GM10248 (cell line): Measurements from ENCODE around the gene TMEM54.

Experiments used
- CTCF ChIA-PET: fragments of 300-600 bp; sonication (Branson Sonifier 250); formaldehyde crosslinking; extraction: SDS; loops from one replicate; lab custom pipeline; 2021; ENCODE audit warnings: antibody characterized with exemption; lab: Yijun Ruan, JAX
- POLR2A ChIA-PET: fragments of 350-650 bp; sonication (Branson Sonifier 250); formaldehyde crosslinking; extraction: SDS; loops from one replicate; lab custom pipeline; 2020; ENCODE audit warnings: antibody characterized with exemption; lab: Yijun Ruan, JAX
- DNase-seq: peaks from one replicate; pipeline ENCODE4 v3.0.0; 2012; ENCODE audit errors: extremely low spot score
- TF ChIP-seq, protein P1 (sequence below): IDR thresholded peaks from 2 replicates; pipeline ENCODE4 v1.5.1; 2012; ENCODE audit warnings: mild to moderate bottlenecking, low read depth; ENCODE audit errors: extremely low read depth, missing control alignments, control extremely low read depth

Gene TMEM54

DNA sequence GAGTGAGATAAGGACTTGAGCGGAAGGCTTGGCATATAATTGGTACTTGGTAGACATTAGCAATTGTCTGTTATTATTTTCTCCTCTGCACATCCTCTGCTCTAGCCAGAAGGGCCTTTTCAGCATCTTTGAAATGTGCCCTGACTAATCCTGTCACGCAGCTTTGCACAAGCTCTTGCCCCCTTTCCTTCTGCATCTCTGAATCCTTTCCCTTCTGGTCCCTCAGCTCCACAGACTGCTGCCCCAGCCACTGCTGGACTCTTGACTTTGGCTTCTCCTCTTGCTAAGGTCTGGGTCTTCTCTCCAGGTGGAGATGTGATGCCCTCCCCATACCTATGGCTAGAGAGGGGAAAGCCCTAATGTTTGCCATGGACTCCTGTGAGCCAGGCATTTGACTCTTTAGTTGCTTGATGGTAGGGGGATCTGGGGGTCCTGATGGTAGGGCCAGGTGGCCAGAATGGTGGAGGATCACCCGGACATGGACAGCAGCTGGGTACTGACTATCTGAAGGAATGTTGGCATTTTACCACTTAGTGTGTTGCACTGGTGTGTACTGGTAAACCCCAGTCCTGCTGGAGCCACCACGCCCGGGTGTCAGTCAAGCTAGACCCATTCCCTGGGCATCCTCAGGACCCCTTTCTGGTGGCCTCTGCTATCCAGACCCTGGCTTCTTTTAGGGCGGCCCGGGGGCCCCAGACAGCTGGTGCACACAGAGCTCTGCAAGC, 10.5 kb downstream of the TMEM54 start:
- DNase-seq = no peak
- TF ChIP-seq, protein P1, sequence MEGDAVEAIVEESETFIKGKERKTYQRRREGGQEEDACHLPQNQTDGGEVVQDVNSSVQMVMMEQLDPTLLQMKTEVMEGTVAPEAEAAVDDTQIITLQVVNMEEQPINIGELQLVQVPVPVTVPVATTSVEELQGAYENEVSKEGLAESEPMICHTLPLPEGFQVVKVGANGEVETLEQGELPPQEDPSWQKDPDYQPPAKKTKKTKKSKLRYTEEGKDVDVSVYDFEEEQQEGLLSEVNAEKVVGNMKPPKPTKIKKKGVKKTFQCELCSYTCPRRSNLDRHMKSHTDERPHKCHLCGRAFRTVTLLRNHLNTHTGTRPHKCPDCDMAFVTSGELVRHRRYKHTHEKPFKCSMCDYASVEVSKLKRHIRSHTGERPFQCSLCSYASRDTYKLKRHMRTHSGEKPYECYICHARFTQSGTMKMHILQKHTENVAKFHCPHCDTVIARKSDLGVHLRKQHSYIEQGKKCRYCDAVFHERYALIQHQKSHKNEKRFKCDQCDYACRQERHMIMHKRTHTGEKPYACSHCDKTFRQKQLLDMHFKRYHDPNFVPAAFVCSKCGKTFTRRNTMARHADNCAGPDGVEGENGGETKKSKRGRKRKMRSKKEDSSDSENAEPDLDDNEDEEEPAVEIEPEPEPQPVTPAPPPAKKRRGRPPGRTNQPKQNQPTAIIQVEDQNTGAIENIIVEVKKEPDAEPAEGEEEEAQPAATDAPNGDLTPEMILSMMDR = no peak
- CTCF ChIA-PET = interaction anchor here (0.9 to 3.7 kb wide), 8 partner anchors 10 to 196 kb away, joined by 3 to 21 read pairs (median 7); no protein-coding TSS in a partner anchor
- POLR2A ChIA-PET = no interaction called here

DNA sequence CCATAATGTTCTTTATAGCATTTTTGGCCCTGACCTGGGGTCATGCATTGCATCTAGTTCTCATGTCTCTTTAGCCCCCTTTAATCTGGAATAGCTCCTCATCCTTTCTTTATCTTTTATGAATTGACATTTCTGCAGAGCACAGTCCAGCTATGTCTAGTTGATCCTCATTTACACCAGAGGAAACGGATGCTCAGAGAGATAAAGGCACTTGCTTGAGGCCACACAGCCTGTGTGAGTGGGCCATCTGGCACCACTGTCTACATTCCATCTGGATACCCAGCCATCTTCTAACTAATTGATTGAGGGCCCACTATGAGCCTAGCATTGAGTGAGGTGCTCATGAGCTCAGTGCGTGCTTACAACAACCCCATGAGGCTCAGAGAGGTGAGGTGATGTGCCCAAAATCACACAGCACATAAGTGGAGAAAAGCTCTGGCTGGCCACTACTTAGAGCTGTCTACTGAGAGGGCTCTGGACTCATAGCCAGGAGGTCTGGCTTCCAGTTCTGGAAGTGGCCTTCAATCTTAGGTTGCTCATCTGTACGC, 11.4 kb downstream of the TMEM54 start:
- ChIA-PET CTCF (interaction anchor here (0.9 to 3.5 kb wide), 6 partner anchors 11 to 196 kb away, joined by 5 to 9 read pairs (median 7); no protein-coding TSS in a partner anchor), POLR2A (no interaction called here)
- TF ChIP-seq, protein P1 = no peak
- no peak for DNase-seq

DNA sequence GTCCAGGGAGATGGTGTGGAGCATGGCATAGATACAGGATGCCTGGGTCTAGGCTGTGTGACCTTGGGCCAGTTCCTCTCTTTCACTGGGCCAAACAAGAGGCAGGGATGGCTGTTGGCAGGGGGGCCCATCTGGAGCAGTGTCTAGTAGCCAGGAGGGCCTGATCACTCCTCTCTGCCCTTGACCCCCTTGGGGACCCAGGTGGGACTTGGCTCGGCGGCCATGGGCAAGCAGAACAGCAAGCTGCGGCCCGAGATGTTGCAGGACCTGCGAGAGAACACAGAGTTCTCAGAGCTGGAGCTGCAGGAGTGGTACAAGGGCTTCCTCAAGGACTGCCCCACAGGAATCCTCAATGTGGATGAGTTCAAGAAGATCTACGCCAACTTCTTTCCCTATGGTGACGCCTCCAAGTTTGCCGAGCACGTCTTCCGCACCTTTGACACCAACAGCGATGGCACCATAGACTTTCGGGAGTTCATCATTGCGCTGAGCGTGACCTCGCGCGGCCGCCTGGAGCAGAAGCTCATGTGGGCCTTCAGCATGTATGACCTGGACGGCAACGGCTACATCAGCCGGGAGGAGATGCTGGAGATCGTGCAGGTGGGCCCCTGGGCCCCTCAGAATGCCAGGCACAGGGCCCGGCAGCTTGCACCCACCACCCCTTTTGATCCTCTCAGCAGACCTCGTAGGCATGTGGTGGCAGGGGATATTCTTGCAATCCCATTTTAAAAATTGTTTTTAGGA, 12.3 kb downstream of the TMEM54 start:
- no peak for DNase-seq
- POLR2A ChIA-PET = no interaction called here
- TF ChIP-seq, protein P1 = no peak

DNA sequence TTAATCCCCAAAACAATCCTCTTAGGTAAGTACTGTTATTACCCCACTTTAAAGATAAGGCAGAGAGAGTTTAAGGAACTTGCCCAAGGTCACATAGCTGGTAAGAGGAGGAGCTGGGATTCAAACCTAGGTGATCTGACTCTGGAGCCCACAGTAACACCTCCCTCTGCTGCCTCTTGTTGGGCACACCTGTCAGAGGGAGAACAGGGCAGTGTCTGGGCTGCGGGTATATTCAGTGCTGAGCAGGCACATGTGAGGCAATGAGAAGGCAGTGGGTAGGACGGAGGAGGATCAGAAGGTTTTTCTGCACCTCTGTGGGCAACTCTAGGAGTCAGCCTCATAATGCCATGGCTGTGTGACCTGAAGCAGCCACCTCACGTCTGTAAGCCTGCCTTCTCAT, 13.1 kb downstream of the TMEM54 start:
- POLR2A ChIA-PET = no interaction called here
- DNase-seq = no peak
- CTCF ChIA-PET = interaction anchor here (1.1 to 3.7 kb wide), 4 partner anchors 9 to 12 kb away, joined by 3 to 28 read pairs (median 8); no protein-coding TSS in a partner anchor
- TF ChIP-seq, protein P1 = no peak

More for the DNA sequence above, 12.3 kb downstream of the TMEM54 start:
- CTCF ChIA-PET = interaction anchor here (1.1 to 2.6 kb wide), 3 partner anchors 8 to 176 kb away, joined by 3 to 8 read pairs (median 6); no protein-coding TSS in a partner anchor

DNA sequence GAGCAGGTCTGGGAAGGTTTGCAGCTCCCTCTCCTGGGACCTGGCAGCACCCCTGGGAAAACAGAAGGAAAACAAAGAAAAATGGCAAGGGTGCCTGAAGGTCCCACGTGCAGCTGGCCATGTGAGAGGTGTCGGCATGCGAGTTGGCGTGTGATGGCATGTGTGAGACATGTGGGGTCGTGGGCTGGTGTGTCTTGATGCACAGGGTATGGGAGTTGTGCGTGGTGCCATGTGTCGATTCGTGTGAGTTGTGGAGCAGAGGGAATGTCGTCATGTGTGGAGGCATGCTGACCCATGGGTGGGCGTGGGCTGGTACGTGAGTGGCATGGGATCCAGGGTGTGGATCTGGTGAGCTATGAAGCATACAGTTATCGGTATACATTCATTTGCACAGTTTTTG, 13.6 kb downstream of the TMEM54 start:
- ChIA-PET CTCF (interaction anchor here (1.1 to 3.7 kb wide), 3 partner anchors 9 to 12 kb away, joined by 3 to 28 read pairs (median 10); no protein-coding TSS in a partner anchor), POLR2A (no interaction called here)
- TF ChIP-seq, protein P1 = no peak
- DNase-seq = no peak

DNA sequence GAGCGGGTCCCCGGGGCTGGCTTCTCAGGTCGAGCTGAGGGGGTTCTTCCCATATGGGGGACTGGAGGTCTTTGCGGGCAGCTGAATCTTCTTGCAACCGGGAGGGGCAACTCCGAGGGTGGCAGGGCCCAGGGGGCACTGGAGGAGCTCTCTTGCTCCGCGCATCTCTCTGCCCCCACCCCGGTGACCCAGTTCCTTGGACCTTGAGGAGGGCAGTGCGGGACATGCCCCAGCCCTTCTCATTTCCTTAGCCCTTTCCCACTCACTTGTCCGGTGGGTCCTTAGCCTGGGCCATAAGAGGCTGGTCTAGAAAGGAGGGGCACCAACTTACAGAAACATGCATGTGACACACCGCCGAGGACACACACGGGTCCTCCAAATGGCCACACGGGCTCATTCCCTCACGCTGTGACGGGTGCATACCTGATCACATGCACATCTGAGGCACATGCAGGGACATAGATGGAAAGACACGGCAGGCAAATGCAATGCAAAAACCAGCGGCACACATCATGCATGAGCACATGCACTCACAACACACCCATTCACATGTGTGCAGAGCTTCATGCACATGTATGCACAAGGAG, 14.3 kb downstream of the TMEM54 start:
- DNase-seq = no peak
- ChIA-PET POLR2A (no interaction called here), CTCF (interaction anchor here (0.9 to 3.7 kb wide), 5 partner anchors 10 to 143 kb away, joined by 3 to 28 read pairs (median 4); no protein-coding TSS in a partner anchor)
- TF ChIP-seq, protein P1 = no peak
